Urothelium cell line (cell line): Measurements from ENCODE around the gene SORT1.
"Not testable (repeated sequence)": the region's sequence is repeated elsewhere in the genome, so short reads cannot be mapped to it uniquely, and the experiment has no call there.

Experiments
- DNase-seq: peaks from one replicate; pipeline ENCODE4 v3.0.0; 2011; ENCODE audit warnings: low spot score, mixed read lengths
- FAIRE-seq: peaks from 2 replicates; lab custom pipeline; 2011; peaks lifted over from hg19 to GRCh38; lab: Jason Lieb, UNC

Gene SORT1

DNA sequence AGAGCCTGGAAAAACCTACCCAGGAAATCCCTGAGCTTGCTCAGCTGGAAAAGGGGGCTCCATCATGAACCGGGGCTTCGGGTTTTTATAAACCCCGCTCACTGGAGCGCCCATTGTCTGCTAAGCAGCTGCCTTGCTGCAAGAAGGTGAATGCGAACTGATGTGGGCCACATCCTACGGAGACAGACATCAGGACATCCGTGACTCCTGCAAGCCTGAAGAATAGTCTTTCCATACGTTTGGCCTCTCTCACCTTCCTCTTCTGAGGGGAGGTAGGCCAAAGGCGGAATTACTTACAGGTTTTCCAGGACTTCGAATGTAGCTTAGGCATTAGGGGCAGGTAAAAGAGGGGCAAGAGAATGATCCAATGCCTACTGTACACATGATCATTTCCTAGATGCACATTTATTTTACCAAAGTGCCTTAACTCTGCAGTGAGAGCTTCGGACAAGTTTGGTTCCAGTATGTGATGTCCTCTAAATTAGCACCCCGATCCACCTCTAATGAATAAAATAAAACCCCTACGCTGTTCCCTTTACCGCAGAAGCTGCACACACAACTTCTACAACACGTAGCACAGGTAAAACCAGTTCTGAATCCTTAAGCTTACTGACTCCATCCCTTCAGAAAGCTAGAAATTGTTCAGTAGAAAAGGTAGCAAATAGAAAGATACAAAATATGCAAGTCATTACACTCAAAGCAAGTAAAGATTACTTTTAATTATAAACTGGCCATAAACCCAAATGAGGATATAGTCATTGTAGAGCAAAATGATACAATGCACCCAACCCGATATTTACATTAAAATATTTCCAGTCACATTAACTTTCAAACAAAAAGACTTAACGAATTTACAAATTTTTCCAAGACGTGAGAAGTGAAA is 866 bp upstream of the SORT1 start:
- FAIRE-seq = no peak
- no peak for DNase-seq

DNA sequence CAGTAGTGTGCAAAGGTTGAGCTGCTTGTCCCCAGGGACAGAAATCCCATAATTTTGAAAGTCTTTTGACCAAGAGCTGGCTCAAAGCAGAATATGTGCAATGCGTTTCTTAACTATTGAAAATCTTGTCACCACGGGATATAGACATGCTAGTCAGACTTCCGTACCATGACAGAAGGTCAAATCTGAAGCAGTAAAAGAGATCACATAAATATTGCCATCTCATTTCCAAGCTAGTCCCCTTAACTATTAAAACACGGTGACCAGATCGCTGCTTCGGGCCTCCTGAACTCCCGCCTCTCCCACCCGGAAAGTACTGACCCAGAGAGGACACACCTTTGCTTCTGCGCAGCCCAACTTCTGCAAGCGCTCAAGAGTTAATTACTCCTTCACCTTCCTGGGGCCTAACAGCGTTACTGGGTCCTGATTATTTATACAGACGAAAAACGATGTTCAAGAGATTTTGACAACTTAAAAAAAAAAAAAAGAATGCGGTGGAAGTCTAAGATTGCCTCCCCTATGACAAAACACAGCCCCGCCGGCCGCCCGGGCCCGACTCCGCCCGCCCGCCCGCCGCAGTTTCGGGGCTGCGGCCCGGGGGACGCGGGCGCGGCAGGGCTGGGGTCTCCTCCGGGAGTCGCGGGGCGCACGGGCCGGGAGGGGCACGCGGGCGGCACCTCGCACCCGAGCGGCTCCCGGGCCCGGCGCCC is 692 bp downstream of the SORT1 start:
- DNase-seq = no peak
- FAIRE-seq = no peak

DNA sequence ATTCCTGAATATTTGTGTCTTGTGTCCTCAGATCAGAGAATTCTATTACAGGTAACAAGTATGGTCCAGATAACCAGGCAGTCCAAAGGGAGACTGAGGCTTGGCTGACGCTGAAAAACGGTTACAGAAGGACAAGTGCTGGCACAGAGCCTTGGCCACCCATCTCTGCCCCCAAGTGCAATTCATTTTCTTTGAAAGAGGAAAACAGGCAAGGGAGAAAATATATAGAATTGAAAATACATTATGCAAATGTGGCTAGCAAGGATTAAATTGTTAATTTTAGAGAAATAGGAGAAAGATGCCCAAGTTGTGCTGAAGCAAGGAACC is 1.2 kb downstream of the SORT1 start:
- FAIRE-seq (no peak), DNase-seq (no peak)

DNA sequence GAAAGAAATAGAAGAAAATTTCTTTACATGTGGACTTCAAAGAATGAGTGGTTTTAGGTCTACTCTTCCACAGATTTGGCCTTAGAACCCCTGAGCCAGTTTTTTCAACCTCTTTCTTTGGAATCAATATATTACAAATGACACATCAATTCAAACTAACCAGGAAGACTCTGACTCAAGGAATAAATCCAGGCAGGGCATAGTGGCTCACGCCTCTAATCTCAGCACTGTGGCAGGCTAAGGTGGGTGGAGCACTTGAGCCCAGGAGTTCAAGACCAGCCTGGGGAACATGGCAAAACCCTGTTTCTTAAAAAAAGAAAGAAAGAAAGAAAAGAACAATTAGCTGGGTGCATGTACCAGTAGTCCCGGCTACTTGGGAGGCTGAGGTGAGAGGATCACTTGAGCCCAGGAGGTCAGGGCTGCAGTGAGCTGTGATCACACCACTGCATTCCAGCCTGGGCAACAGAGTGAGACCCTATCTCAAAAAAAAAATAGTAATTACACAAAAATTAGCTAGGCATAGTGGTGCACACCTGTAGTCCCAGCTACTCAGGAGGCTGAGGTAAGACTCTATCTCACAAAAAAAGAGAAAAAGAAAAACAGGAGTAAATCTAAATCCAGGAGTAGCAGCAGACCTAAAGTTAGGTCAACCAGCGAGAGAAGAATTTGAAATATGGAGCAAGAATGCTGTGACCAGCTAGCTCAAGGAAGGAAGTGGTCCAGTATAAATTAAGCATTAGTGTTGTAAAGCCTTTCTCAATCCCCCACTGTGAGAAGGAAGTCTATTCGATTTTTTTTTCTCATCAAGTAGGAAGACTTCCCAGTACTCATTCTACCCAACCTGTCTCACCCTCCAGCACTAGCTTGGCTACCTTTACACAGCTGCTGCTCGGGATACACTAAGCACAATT is 1.9 kb downstream of the SORT1 start:
- FAIRE-seq (no peak), DNase-seq (no peak)

DNA sequence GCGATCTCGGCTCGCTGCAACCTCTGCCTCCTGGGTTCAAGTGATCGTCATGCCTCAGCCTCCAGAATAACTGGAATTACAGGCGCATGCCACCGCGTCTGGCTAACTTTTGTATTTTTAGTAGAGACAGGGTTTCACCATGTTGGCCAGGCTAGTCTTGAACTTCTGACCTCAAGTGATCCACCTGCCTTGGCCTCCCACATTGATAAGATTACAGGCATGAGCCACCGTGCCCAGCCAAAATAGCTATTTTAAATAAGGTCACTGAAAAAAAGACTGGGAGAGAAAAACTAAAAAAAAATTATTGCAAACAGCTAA is 2.5 kb downstream of the SORT1 start:
- FAIRE-seq, DNase-seq: not testable (repeated sequence)

DNA sequence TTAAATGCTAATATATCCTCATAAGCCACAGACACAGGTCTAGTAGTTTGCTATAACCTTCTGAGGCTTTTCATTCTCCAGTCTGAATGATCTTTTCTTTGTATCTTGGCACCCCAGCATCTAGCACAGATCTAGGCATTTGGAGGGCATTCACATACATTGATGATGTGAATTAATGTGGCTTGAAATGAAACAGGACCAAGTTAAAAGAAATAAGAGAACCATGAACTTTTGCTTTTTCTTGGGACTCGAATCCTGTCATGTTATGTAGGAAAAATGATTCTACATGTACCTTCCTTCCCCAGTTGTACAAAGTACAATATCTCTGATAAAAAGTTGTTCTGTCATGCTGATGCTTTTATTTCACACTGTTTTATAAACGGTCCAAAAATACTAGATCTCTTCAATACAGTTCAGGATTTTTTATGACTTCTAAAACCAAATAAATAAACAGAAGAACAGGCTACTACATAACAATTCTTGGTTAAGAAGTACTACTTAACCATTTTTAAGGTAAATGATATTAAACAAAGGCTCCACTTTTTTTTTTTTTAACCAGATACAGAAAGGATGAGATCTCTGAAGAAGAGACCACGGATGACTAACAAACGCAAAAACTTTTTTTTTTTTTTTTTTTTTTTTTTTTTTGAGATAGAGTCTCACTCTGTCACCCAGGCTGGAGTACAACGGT is 3.0 kb downstream of the SORT1 start:
- no peak for FAIRE-seq
- DNase-seq = no peak

DNA sequence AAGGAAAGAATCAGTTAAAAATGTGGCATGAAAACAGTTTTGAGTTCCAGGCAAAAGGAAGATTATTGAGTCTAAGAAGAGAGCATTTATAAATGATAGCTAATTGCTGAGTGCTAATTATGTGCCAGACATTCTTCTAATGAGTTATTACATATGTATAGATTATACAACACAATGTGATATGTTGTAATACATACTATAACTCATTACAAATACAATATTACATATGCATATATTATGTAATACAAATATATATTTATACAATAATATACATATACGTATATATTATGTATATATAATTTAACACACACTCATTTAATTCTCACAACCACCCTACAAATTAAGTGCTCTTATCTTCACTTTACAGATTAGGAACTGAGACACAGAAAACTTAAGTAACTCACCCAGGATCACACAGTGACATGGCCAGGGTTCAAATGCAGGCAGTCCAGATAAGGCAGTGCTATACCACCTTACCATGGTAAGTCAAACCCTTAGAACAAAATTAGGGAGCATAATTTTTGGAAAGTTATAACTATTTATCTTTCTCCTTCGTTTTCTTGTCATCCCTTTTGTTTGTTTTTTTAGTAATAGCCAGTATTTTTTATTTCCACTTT is 4.0 kb downstream of the SORT1 start:
- DNase-seq = no peak
- no peak for FAIRE-seq

DNA sequence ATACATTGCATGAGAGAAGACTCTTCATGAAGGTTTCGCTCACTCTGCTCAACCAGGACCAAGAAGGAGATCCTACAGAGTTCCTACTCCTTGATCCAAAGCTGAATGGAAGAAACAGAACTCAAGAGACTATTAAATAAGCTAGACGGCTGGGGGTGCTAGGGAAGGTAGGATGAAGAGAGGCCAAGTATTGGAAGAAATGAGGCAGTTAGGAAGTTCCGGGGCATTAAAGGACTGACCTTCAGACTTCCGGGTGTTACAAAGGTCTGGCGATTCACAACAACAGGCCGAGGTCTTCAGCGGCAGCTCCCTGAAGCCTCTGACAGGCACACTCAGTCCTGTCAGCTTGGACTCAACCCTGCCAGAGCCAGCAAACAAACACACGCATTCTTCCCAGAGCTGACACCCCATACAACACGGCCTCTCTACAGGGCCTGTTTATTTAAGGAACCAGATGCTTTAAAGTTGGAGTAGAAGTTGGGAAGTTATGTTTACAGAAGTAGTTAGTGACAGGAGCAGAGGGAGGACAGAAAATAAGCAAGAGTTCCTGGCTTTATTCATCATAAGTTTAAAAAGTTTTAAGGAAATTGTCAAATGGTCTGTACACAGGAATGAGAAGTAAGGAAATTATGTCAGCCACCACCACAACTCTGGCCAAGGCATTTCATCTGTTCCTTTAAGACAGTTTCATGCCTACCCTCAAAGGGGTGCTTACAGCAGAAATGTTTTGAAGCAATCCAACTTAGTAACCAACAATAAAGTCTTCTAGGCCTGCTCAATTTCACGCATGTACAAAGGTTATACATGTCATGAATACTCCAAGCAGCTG is 4.7 kb downstream of the SORT1 start:
- DNase-seq = no peak
- no peak for FAIRE-seq

DNA sequence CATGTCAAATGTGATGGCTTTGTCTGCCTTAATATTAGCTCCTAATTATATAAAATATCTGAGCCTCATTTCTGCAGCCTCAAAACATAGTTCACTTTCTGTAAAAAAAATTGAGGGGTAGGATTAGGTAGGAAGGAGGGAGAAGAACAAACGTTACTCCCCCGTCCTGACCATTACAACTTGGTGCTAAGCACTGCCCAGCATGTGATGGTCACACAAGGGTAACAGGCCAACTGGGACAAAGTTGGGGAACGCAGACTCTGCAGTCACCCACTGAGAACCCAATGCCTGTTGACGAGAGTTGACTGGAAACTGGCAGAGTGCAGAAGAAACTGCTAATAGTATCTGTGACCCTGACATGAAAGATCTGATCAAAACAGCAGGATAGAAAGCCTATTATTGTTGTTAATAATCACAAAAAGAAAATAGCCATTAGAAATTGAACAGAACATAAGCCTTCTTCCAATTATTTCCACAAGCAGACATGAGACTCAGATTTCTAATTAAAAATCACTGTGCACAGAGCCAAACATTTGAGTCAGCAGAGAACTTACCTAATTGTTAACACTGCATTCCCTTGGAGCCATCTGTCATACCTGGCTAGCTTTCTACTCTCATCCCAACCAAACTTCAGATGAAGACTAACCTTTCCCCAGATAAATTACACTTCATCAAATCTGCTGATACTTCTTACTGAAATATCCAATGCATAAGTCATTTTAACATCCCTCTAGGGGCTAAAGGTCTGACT is 5.5 kb downstream of the SORT1 start:
- DNase-seq (no peak), FAIRE-seq (no peak)

DNA sequence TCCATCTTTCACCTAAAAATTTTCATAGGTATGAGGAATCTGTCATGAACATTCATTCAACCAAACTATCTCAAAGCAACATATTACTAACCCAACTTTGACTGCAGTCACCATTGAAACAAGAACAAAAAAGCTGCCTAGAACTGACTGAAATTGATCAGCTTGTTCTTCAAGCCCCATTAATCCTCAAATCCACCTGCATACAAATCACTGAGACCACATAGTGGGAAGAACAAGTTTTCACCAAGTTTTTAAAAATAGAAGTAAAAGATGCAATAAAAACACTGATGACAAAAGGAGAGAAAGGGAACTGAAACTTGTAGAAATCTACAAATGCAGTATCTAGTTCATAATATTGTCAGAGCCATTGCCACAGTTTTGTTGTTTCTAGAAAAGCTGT is 6.1 kb downstream of the SORT1 start:
- FAIRE-seq = no peak
- no peak for DNase-seq

DNA sequence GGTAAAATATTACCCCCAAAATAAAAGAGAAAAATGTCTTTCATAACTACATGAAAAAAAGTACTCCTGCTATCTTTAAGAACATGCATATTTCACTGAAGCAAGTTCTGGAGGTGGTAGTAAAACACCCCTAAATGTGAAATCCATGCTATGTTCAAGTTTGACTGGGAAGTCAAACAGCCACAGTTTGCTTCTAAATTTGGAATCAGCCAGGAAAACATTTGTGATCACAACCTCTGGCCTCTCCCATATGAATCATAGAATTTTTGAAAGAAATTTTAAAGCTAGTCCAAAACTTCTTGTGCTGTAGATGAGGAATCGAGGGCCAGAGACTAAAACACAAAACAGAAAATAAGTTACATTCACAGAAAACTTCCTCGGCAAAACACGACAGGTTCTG is 6.6 kb downstream of the SORT1 start:
- FAIRE-seq = no peak
- DNase-seq = no peak

DNA sequence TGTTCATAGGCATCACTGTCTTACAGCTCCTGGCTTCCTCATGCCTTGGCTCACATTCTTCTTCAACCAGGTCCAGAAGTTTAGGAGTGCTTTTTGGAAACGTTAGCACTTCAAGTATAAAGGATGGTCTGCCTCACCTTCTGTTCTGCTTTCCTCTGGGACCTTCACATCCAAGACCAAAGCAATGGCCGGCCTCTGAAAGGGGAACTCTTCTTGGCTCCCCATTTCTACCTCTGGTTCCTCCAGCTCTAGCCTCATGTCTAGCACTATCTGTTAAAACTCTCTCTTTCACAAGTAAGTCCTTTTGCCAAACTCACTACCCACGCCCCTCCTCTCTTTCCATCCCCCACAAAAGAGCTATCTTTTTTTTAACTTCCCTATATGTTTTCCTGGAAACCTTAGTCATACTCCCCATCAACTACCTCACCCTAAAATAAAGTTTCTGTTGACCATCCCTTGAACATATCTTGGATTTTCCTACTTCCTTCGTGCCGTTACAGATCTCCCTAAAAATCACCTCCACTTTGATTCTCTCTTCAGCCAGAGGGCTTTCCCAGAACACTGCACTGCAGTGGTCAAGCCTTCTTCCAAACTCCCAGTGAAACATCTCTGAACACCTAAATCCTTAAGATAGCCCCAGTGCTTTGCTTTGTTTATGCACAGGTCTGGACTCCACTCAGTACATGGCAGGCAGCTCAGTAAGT is 7.9 kb downstream of the SORT1 start:
- DNase-seq (no peak), FAIRE-seq (no peak)

DNA sequence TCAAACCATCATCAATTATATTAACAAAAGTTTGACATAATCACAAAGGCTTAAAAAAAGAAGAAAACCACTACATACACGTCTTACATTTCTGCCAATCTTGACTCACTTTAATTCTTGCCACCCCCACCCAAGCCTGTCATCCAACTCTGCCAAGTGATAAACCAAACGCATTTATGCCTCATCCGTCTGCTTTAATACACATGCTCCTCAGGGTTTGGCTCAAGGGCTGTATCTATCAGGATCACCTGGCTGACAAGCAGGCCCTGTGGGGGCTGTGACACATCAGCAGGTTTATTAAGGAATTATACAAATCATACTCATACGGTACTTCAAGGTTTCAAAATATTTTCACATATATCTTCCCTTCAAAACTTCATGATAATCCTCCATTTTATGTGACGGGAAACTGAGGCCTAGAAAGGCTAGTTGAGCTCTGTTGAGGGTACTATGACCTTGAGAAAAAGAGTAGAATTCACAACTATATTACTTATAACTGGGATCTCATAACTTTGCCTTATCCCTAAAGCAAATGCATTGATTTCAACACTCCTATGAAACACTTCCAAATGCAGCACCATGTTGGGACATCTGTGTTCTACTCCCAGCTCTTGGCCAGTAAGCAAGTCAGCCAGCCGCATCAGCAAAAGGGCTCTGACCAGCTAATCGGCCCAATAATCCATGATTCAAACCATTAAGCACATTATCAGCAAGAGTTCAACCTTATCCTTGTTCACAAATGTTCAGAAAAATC is 8.7 kb downstream of the SORT1 start:
- DNase-seq = no peak
- no peak for FAIRE-seq

DNA sequence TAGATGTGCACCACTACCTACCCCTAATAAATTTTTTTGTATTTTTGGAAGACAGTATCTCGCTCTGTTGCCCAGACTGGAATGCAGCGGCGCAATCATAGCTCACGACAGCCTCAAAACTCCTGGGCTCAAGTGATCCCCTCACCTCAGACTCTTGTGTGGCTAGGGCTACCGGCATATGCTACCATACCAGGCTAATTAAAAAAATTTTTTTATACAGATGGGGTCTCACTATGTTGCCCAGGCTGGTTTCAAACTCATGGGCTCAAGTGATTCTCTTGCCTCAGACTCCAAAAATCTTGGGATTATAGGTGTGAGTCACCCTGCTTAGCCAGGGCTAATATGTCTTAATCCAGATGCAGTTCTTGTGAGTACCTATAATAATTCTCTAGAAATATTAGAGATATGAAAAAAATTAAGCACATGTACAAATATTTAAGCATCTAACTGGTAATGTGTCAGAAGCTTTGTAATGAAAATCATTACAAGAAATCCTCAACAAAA is 9.5 kb downstream of the SORT1 start:
- DNase-seq (no peak), FAIRE-seq (no peak)

DNA sequence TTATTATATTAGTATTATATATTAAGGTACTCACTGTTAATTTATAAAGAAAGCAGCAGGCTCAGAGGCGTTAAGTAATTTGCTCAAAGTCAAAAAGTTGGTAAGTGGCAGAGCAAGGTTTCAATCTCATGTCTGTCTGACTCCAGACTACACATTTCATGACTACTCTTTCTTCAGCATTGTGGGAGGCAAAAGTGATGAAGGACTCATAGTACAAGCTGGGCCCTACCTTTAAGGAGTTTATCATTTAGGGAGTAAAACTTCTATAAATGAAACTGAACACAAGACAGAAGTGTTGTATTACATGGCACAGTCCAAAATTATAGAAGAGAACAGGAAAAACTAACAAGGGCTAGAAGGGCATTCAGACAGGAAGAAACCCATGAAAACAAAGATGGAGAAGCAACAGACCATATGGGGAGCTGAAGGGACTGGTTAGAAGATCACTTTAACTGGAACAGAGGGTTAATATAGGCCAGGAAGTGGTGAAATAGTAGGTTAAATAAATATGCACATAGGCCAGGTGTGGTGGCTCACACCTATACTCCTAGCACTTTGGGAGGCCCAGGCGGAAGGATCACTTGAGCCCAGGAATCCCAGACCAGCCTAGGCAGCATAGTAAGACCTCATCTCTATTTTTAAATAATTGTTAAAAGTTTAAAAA is 11.5 kb downstream of the SORT1 start:
- FAIRE-seq (no peak), DNase-seq (no peak)

DNA sequence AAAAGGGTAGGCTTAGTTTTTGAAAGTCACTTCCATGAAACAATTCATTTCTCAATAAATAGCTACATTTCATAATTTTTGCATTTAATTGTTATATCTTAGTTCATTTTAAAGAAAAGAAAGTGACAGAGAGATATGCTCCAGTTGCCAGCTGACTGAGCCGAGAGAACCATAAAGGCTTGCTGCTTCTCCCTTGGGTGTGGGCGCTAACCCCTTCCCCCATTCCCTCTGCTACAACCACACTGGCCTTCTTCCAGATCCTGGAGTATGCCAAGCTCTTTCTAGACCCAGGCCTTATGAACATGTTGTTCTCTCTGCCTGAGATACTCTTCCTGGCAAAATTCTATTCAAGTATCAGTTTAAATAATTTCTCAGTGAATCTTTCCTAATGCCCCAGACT is 12.3 kb downstream of the SORT1 start:
- no peak for FAIRE-seq
- no peak for DNase-seq

DNA sequence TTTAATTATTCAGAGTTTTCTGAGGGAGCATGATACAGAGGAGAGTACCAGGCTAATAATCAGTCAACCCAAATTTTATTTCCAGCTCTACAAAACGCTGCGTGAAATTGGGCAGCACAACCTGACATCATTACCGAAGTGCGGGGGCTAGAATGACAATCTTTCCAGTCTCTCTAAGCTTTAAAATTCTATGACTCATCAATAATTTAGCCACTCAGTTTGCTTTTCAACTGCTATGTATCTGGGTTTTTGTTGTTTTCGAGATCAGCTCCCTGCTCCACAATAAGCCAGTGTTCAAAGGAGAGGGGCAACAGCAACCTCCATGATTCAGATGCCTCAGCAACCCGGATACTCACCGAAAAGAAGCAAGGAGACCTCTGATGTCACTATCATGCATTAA is 13.9 kb downstream of the SORT1 start:
- DNase-seq (no peak), FAIRE-seq (no peak)
